ENCODE data around the gene ZNF280B.

DNA sequence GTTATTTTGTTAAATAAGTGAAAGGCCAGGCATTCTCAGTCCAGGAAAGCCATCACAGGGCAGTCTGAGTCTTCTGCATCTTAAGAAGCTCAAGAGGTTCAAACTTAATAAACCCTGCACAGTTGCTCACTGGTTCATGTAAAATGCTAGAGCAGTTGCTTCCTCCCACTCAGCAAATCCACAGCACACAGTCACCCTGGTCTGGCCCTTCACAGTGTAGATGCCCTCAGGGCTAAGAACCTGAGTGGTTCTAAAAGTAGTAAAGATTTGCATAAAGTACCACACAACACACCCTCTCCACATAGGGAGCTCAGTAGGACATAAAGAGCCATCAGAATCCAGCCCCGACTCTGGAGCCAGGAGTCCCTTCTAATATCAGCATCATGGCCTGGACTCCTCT is 58.7 kb downstream of the ZNF280B start:
- TF ChIP-seq, protein P1, sequence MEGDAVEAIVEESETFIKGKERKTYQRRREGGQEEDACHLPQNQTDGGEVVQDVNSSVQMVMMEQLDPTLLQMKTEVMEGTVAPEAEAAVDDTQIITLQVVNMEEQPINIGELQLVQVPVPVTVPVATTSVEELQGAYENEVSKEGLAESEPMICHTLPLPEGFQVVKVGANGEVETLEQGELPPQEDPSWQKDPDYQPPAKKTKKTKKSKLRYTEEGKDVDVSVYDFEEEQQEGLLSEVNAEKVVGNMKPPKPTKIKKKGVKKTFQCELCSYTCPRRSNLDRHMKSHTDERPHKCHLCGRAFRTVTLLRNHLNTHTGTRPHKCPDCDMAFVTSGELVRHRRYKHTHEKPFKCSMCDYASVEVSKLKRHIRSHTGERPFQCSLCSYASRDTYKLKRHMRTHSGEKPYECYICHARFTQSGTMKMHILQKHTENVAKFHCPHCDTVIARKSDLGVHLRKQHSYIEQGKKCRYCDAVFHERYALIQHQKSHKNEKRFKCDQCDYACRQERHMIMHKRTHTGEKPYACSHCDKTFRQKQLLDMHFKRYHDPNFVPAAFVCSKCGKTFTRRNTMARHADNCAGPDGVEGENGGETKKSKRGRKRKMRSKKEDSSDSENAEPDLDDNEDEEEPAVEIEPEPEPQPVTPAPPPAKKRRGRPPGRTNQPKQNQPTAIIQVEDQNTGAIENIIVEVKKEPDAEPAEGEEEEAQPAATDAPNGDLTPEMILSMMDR (IDR thresholded peaks at IDR 0.05 in 4 of 5, conservative IDR thresholded peaks at IDR 0.05 in 1 of 5), result no peak
- no peak for TF ChIP-seq POLR2A (IDR thresholded peaks at IDR 0.05)
